HepG2 (cell line): ENCODE measurements around the gene CSF3R. TPM values are rescaled to one million over a fixed set of nuclear protein-coding genes. Genes with fewer than 3 reads are reported as not detected.

Source experiments
- BRD4 ChIP-seq: sonication (generic); formaldehyde crosslinking; IDR thresholded peaks from 2 replicates; pipeline ENCODE4 v1.4.0; 2020; ENCODE audit warnings: missing genetic modification reagents
- DR1 ChIP-seq: sonication (generic); formaldehyde crosslinking; IDR thresholded peaks from 2 replicates; pipeline ENCODE4 v1.8.0; 2021; ENCODE audit warnings: mild to moderate bottlenecking, missing genetic modification reagents, inconsistent platforms
- GATA4 ChIP-seq: sonication (generic); IDR thresholded peaks from 2 replicates; pipeline ENCODE4 v1.6.1; 2016; ENCODE audit warnings: antibody characterized with exemption, low read depth, borderline replicate concordance
- JUN ChIP-seq: sonication (generic); formaldehyde crosslinking; IDR thresholded peaks from 2 replicates; pipeline ENCODE4 v1.4.0; 2020; ENCODE audit warnings: mild to moderate bottlenecking, missing genetic modification reagents
- NFIB ChIP-seq: sonication (generic); formaldehyde crosslinking; IDR thresholded peaks from 2 replicates; pipeline ENCODE4 v1.9.0; 2021; ENCODE audit warnings: missing genetic modification reagents, mild to moderate bottlenecking, borderline replicate concordance
- PHF20 ChIP-seq: sonication (generic); formaldehyde crosslinking; IDR thresholded peaks from 2 replicates; pipeline ENCODE4 v1.5.0; 2020; ENCODE audit warnings: mild to moderate bottlenecking, missing genetic modification reagents
- RAD51 ChIP-seq: fragments of 450-650 bp; IDR thresholded peaks from 2 replicates; pipeline ENCODE4 v1.6.1; 2016; ENCODE audit warnings: borderline replicate concordance
- SNRNP70 ChIP-seq: fragments of 200-400 bp; formaldehyde crosslinking; IDR thresholded peaks from 2 replicates; pipeline ENCODE4 v1.6.1; 2017; ENCODE audit warnings: mild to moderate bottlenecking, low read depth, low read length, moderate library complexity
- SRSF1 ChIP-seq: fragments of 200-400 bp; formaldehyde crosslinking; optimal IDR thresholded peaks from 2 replicates; pipeline ENCODE3; 2017; ENCODE audit warnings: mild to moderate bottlenecking, low read depth, low read length, moderate library complexity
- TAF15 ChIP-seq: fragments of 200-400 bp; formaldehyde crosslinking; IDR thresholded peaks from one replicate; pipeline ENCODE4 v1.6.1; 2018; ENCODE audit warnings: mild to moderate bottlenecking, low read depth, low read length; ENCODE audit not compliant: poor library complexity, severe bottlenecking
- ZIK1 ChIP-seq: sonication (generic); formaldehyde crosslinking; IDR thresholded peaks from 2 replicates; pipeline ENCODE4 v1.5.0; 2020; ENCODE audit warnings: mild to moderate bottlenecking, low read depth, missing genetic modification reagents, borderline replicate concordance
- ZMYM4 ChIP-seq: sonication (generic); formaldehyde crosslinking; IDR thresholded peaks from 2 replicates; pipeline ENCODE4 v1.8.1; 2023; ENCODE audit warnings: mild to moderate bottlenecking, missing genetic modification reagents
- ZNF234 ChIP-seq: sonication (generic); formaldehyde crosslinking; conservative IDR thresholded peaks from 2 replicates; pipeline ENCODE4 v1.5.1; 2020; ENCODE audit warnings: mild to moderate bottlenecking, missing genetic modification reagents
- ZNF256 ChIP-seq: sonication (generic); formaldehyde crosslinking; conservative IDR thresholded peaks from 2 replicates; pipeline ENCODE4 v1.4.0; 2020; ENCODE audit warnings: missing genetic modification reagents
- ZNF563 ChIP-seq: sonication (generic); formaldehyde crosslinking; IDR thresholded peaks from 2 replicates; pipeline ENCODE4 v1.8.0; 2022; ENCODE audit warnings: mild to moderate bottlenecking, moderate library complexity, missing genetic modification reagents
- ZSCAN22 ChIP-seq: sonication (generic); formaldehyde crosslinking; IDR thresholded peaks from 2 replicates; pipeline ENCODE4 v1.4.0; 2020; ENCODE audit warnings: mild to moderate bottlenecking, missing genetic modification reagents
- polyA plus RNA-seq, 8 experiments: library from polyadenylated mRNA; depleted of rRNA in 3 of 8; stranded (reverse) in 7 of 8; unstranded in 1 of 8; fragments of >200 nt; fragmentation: Illumina TruSeq in 4 of 8; extraction: Trizol in 4 of 8; gene quantifications; 2 replicates each; pipeline versions ENCODE4 v1.2.1 to v1.2.3, GENCODE V29; 2011 to 2016; ENCODE audit warnings: low read depth in 4 of 8, missing spikeins in 1 of 8, mixed read lengths in 1 of 8; ENCODE audit not compliant: insufficient read depth in 1 of 8
- total RNA-seq, 5 experiments: library from RNA; depleted of rRNA; stranded (reverse); fragments of >200 nt; fragmentation: Illumina TruSeq; extraction: Trizol; gene quantifications; 2 replicates each; pipeline ENCODE4 v1.2.3, GENCODE V29; 2016; ENCODE audit warnings: low read depth in 1 of 5
- TF ChIP-seq, protein P1 (sequence below): IDR thresholded peaks from 2 replicates; pipeline ENCODE4 v1.6.1; 2016; ENCODE audit warnings: low read depth, missing genetic modification reagents, missing compliant biosample characterization
- TF ChIP-seq, protein P2 (sequence below): sonication (generic); formaldehyde crosslinking; IDR thresholded peaks from 2 replicates; pipeline ENCODE4 v1.4.0; 2020; ENCODE audit warnings: missing genetic modification reagents
- TF ChIP-seq, protein P3 (sequence below): sonication (generic); formaldehyde crosslinking; IDR thresholded peaks from 2 replicates; pipeline ENCODE4 v1.4.0; 2020; ENCODE audit warnings: missing genetic modification reagents

CSF3R gene
- total and polyA plus RNA-seq, 2 of the 13 experiments (the other 11 are each of a cell fraction or from before 2014, with no cell fraction given), result 11.9 to 28.8 TPM

DNA sequence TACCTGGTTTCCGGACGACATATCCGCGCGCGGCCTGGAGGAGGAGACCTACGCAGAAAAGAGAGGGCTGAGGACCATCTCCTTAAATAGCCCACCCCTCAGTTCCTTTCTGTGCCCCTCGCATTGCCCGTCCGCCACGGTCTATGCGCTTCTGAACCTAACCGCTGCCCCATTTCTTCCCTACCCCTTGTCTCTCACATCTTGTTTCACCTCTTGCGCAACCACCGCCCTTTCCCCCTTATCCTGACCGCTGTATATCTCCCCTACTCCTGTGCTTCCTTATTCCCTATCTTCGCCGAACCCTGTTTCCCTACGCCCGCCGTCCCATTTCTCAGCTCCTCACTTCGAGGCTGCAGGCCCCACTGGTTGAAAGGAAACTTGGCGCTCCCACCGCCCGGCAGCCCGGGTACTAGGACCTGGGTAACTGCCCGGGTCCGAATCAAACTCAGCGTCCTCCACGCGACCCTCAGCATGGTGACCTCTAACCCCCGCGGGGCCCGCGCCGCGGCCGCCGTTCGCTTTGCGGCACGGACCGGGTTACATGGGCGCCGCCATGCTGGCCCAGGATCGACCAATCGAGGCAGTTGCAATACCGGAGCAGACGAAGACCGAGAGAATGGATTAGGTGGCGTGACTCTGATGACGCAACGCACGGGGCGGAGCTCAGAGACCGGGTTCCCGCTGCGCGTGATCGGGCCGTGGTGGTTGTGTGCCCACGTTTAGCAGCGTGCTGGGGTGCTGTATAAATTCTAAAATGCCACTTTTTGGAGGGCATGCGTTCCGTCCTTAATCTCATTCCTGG is 18.7 kb downstream of the CSF3R start, which contains the start of gene MRPS15 (continued):
- TF ChIP-seq, protein P1, sequence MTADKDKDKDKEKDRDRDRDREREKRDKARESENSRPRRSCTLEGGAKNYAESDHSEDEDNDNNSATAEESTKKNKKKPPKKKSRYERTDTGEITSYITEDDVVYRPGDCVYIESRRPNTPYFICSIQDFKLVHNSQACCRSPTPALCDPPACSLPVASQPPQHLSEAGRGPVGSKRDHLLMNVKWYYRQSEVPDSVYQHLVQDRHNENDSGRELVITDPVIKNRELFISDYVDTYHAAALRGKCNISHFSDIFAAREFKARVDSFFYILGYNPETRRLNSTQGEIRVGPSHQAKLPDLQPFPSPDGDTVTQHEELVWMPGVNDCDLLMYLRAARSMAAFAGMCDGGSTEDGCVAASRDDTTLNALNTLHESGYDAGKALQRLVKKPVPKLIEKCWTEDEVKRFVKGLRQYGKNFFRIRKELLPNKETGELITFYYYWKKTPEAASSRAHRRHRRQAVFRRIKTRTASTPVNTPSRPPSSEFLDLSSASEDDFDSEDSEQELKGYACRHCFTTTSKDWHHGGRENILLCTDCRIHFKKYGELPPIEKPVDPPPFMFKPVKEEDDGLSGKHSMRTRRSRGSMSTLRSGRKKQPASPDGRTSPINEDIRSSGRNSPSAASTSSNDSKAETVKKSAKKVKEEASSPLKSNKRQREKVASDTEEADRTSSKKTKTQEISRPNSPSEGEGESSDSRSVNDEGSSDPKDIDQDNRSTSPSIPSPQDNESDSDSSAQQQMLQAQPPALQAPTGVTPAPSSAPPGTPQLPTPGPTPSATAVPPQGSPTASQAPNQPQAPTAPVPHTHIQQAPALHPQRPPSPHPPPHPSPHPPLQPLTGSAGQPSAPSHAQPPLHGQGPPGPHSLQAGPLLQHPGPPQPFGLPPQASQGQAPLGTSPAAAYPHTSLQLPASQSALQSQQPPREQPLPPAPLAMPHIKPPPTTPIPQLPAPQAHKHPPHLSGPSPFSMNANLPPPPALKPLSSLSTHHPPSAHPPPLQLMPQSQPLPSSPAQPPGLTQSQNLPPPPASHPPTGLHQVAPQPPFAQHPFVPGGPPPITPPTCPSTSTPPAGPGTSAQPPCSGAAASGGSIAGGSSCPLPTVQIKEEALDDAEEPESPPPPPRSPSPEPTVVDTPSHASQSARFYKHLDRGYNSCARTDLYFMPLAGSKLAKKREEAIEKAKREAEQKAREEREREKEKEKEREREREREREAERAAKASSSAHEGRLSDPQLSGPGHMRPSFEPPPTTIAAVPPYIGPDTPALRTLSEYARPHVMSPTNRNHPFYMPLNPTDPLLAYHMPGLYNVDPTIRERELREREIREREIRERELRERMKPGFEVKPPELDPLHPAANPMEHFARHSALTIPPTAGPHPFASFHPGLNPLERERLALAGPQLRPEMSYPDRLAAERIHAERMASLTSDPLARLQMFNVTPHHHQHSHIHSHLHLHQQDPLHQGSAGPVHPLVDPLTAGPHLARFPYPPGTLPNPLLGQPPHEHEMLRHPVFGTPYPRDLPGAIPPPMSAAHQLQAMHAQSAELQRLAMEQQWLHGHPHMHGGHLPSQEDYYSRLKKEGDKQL (CRISPR knock-in tag), result peak; percentile 61; the same call in 1 of the 2 replicates
- TF ChIP-seq RAD51 (peak; percentile 41; the same call in 1 of the 2 replicates), ZMYM4 (CRISPR knock-in tag) (peak; percentile 77), ZSCAN22 (CRISPR knock-in tag) (no peak), ZIK1 (CRISPR knock-in tag) (peak; percentile 65; the same call in 1 of the 2 replicates), DR1 (CRISPR knock-in tag) (peak; percentile 77), ZNF563 (CRISPR knock-in tag) (peak; percentile 68; the same call in 1 of the 2 replicates), TAF15 (peak; percentile 82), ZNF256 (CRISPR knock-in tag) (no peak; the same call in 1 of the 2 replicates), ZNF234 (CRISPR knock-in tag) (no peak), SRSF1 (peak; percentile 66), SNRNP70 (no peak), NFIB (CRISPR knock-in tag) (0 out of 2 replicates have a peak, but pooled peaks have one; percentile 79), BRD4 (0 out of 2 replicates have a peak, but pooled peaks have one; percentile 39), JUN (CRISPR knock-in tag) (0 out of 2 replicates have a peak, but pooled peaks have one; percentile 42), PHF20 (peak; percentile 96), GATA4 (peak; percentile 44; the same call in 1 of the 2 replicates)
- TF ChIP-seq, protein P2, sequence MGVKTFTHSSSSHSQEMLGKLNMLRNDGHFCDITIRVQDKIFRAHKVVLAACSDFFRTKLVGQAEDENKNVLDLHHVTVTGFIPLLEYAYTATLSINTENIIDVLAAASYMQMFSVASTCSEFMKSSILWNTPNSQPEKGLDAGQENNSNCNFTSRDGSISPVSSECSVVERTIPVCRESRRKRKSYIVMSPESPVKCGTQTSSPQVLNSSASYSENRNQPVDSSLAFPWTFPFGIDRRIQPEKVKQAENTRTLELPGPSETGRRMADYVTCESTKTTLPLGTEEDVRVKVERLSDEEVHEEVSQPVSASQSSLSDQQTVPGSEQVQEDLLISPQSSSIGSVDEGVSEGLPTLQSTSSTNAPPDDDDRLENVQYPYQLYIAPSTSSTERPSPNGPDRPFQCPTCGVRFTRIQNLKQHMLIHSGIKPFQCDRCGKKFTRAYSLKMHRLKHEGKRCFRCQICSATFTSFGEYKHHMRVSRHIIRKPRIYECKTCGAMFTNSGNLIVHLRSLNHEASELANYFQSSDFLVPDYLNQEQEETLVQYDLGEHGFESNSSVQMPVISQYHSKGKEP (CRISPR knock-in tag), result no peak
- TF ChIP-seq, protein P3, sequence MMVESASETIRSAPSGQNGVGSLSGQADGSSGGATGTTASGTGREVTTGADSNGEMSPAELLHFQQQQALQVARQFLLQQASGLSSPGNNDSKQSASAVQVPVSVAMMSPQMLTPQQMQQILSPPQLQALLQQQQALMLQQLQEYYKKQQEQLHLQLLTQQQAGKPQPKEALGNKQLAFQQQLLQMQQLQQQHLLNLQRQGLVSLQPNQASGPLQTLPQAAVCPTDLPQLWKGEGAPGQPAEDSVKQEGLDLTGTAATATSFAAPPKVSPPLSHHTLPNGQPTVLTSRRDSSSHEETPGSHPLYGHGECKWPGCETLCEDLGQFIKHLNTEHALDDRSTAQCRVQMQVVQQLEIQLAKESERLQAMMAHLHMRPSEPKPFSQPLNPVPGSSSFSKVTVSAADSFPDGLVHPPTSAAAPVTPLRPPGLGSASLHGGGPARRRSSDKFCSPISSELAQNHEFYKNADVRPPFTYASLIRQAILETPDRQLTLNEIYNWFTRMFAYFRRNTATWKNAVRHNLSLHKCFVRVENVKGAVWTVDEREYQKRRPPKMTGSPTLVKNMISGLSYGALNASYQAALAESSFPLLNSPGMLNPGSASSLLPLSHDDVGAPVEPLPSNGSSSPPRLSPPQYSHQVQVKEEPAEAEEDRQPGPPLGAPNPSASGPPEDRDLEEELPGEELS (CRISPR knock-in tag), result peak; percentile 67; the same call in 1 of the 2 replicates
